A549 (cell line): Measurements from ENCODE around the gene SREBF1.

Experiments used
- BCL3 ChIP-seq: fragments of >200 bp; sonication (Bioruptor Twin); formaldehyde crosslinking; IDR thresholded peaks from 3 replicates; pipeline ENCODE4 v1.6.1; 2016
- CTCF ChIP-seq: fragments of >200 bp; sonication (Bioruptor Twin); formaldehyde crosslinking; IDR thresholded peaks from 3 replicates; pipeline ENCODE4 v1.5.1; 2016
- ELK1 ChIP-seq: fragments of 150-350 bp; IDR thresholded peaks from 2 replicates; pipeline ENCODE4 v1.6.1; 2014; ENCODE audit warnings: low read depth, mild to moderate bottlenecking, low read length
- MYC ChIP-seq: IDR thresholded peaks from 2 replicates; pipeline ENCODE4 v1.6.1; 2012; ENCODE audit warnings: mild to moderate bottlenecking, inconsistent platforms, low read length, improper control_type of control experiment, borderline replicate concordance
- POLR2A ChIP-seq: IDR thresholded peaks from 2 replicates; pipeline ENCODE4 v1.6.1; 2012; ENCODE audit warnings: mild to moderate bottlenecking, low read length
- TFCP2L1 ChIP-seq: fragments of 250-450 bp; sonication (Bioruptor Pico); IDR thresholded peaks from 2 replicates; pipeline ENCODE4 v1.5.0; 2021; ENCODE audit warnings: mild to moderate bottlenecking

- TF ChIP-seq BCL3 (no peak), CTCF (no peak), POLR2A (no peak), TFCP2L1 (CRISPR knock-in tag) (no peak), MYC (no peak), ELK1 (no peak)
These were observed 44.7 kb downstream of the SREBF1 start for GRCh38 chr17:17792037-17792550.
